Activated naive CD8-positive, alpha-beta T cell treated with anti-CD3 and anti-CD28 coated beads for 36 hours (primary cell): ENCODE results near the gene NDUFA3. TPM values are rescaled to one million over a fixed set of nuclear protein-coding genes. Genes with fewer than 3 reads are reported as not detected.
A peak's percentile ranks its signal among the peaks of the same experiment; 100 is the strongest.
"Not testable (repeated sequence)": the region's sequence is repeated elsewhere in the genome, so short reads cannot be mapped to it uniquely, and the experiment has no call there.

Experiments
- DNase-seq: peaks from one replicate; pipeline ENCODE4 v3.0.0; 2021
- H3K27ac Mint-ChIP-seq: one replicate; pipeline ENCODE4 v1.8.0; 2022; ENCODE audit warnings: mild to moderate bottlenecking, moderate library complexity, mixed read lengths
- H3K27me3 Mint-ChIP-seq: one replicate; pipeline ENCODE4 v1.8.0; 2022; ENCODE audit warnings: mild to moderate bottlenecking, mixed read lengths
- H3K36me3 Mint-ChIP-seq: one replicate; pipeline ENCODE4 v1.8.0; 2021; ENCODE audit warnings: mild to moderate bottlenecking, mixed read lengths
- H3K4me1 Mint-ChIP-seq: one replicate; pipeline ENCODE4 v1.8.0; 2021; ENCODE audit warnings: mixed read lengths
- H3K4me3 Mint-ChIP-seq: one replicate; pipeline ENCODE4 v1.8.0; 2022; ENCODE audit warnings: mild to moderate bottlenecking, moderate library complexity, mixed read lengths
- H3K9me3 Mint-ChIP-seq: one replicate; pipeline ENCODE4 v1.8.0; 2022; ENCODE audit warnings: mixed read lengths
- total RNA-seq, 2 experiments: library from RNA; stranded (reverse); gene quantifications; one replicate each; pipeline ENCODE4 v1.2.3, GENCODE V29; 2021

NDUFA3 gene
- total RNA-seq, 2 experiments from 2014 or later: 93.6 to 97.9 TPM

GRCh38 chr19:54099190-54099902 is 3.3 kb upstream of the NDUFA3 start:
- H3K36me3 Mint-ChIP-seq: no peaks in the 10 kb centered on the region
- H3K27ac Mint-ChIP-seq: no peak overlapping the region
- peaks cover 26% of the 10 kb centered on the region for H3K27me3 Mint-ChIP-seq
- H3K4me3 Mint-ChIP-seq: no peak overlapping the region
- H3K4me1 Mint-ChIP-seq: peaks cover 17% of the 10 kb centered on the region
- no peaks in the 10 kb centered on the region for H3K9me3 Mint-ChIP-seq
- no peak for DNase-seq

- Mint-ChIP-seq H3K4me1 (peaks cover 18% of the 10 kb centered on the region), H3K27me3 (peaks cover 20% of the 10 kb centered on the region)
- not testable (repeated sequence) for H3K4me3 Mint-ChIP-seq, DNase-seq, H3K36me3 Mint-ChIP-seq, H3K27ac Mint-ChIP-seq, H3K9me3 Mint-ChIP-seq
Measured at GRCh38 chr19:54099903-54100255, 2.8 kb upstream of the NDUFA3 start.

- peaks cover 14% of the 10 kb centered on the region for H3K27me3 Mint-ChIP-seq
- no peak within 1 kb of the TSS for H3K27ac Mint-ChIP-seq
Measured at GRCh38 chr19:54100561-54100960, 2.1 kb upstream of the NDUFA3 start, which contains the start of gene OSCAR. Gene OSCAR (minus strand): TSS chr19:54100803. CDS start chr19:54100792, 11 bp downstream.

GRCh38 chr19:54104998-54105715 is 2.5 kb downstream of the NDUFA3 start:
- H3K4me1 Mint-ChIP-seq: peaks cover 18% of the 10 kb centered on the region

More at GRCh38 chr19:54100561-54100960, 2.1 kb upstream of the NDUFA3 start, which contains the start of gene OSCAR:
- H3K36me3 Mint-ChIP-seq: peaks cover 2% of the 10 kb centered on the region
- no peaks in the 10 kb centered on the region for H3K9me3 Mint-ChIP-seq
- peak within 1 kb of the TSS; percentile 51 for H3K4me3 Mint-ChIP-seq
- DNase-seq: no peak
- H3K4me1 Mint-ChIP-seq: peaks cover 21% of the 10 kb centered on the region

GRCh38 chr19:54105796-54106195 is 3.1 kb downstream of the NDUFA3 start:
- Mint-ChIP-seq H3K27ac (no peak overlapping the region), H3K36me3 (peaks cover 18% of the 10 kb centered on the region), H3K4me1 (peaks cover 21% of the 10 kb centered on the region), H3K9me3 (no peaks in the 10 kb centered on the region), H3K27me3 (no peaks in the 10 kb centered on the region), H3K4me3 (peak overlapping the region; percentile 40)
- DNase-seq: no peak

More at GRCh38 chr19:54104998-54105715, 2.5 kb downstream of the NDUFA3 start:
- Mint-ChIP-seq H3K4me3 (peak overlapping the region; percentile 25), H3K36me3 (peaks cover 14% of the 10 kb centered on the region), H3K27me3 (no peaks in the 10 kb centered on the region), H3K27ac (no peak overlapping the region), H3K9me3 (no peaks in the 10 kb centered on the region)
- DNase-seq: no peak

GRCh38 chr19:54106716-54107115 is 4.1 kb downstream of the NDUFA3 start:
- H3K4me3 Mint-ChIP-seq: no peak overlapping the region
- no peaks in the 10 kb centered on the region for H3K9me3 Mint-ChIP-seq
- DNase-seq: no peak
- peaks cover 19% of the 10 kb centered on the region for H3K36me3 Mint-ChIP-seq
- no peak overlapping the region for H3K27ac Mint-ChIP-seq
- H3K27me3 Mint-ChIP-seq: no peaks in the 10 kb centered on the region
- H3K4me1 Mint-ChIP-seq: peaks cover 22% of the 10 kb centered on the region

GRCh38 chr19:54107876-54108490 is 5.3 kb downstream of the NDUFA3 start:
- no peaks in the 10 kb centered on the region for H3K9me3 Mint-ChIP-seq
- H3K4me1 Mint-ChIP-seq: peaks cover 20% of the 10 kb centered on the region
- DNase-seq: no peak
- H3K27ac Mint-ChIP-seq: no peak overlapping the region
- H3K27me3 Mint-ChIP-seq: no peaks in the 10 kb centered on the region
- no peak overlapping the region for H3K4me3 Mint-ChIP-seq
- peaks cover 25% of the 10 kb centered on the region for H3K36me3 Mint-ChIP-seq

GRCh38 chr19:54108496-54108895 is 5.8 kb downstream of the NDUFA3 start:
- peaks cover 29% of the 10 kb centered on the region for H3K36me3 Mint-ChIP-seq
- DNase-seq: no peak
- H3K4me1 Mint-ChIP-seq: peaks cover 21% of the 10 kb centered on the region
- no peaks in the 10 kb centered on the region for H3K27me3 Mint-ChIP-seq
- H3K9me3 Mint-ChIP-seq: no peaks in the 10 kb centered on the region
- no peak overlapping the region for H3K4me3 Mint-ChIP-seq
- H3K27ac Mint-ChIP-seq: no peak overlapping the region

- H3K4me1 Mint-ChIP-seq: peaks cover 22% of the 10 kb centered on the region
- H3K36me3 Mint-ChIP-seq: peaks cover 32% of the 10 kb centered on the region
- no peaks in the 10 kb centered on the region for H3K27me3 Mint-ChIP-seq
- no peak overlapping the region for H3K4me3 Mint-ChIP-seq
- H3K9me3 Mint-ChIP-seq: no peaks in the 10 kb centered on the region
- H3K27ac Mint-ChIP-seq: no peak overlapping the region
- DNase-seq: no peak
Measured at GRCh38 chr19:54109651-54110050, 7.0 kb downstream of the NDUFA3 start.

GRCh38 chr19:54114340-54115108 is 11.9 kb downstream of the NDUFA3 start:
- H3K4me1 Mint-ChIP-seq: peaks cover 27% of the 10 kb centered on the region
- peak; percentile 71 for DNase-seq
- H3K36me3 Mint-ChIP-seq: peaks cover 29% of the 10 kb centered on the region

GRCh38 chr19:54115109-54116063 is 12.7 kb downstream of the NDUFA3 start, which contains the start of the genes PRPF31 and TFPT:
Gene PRPF31 (plus strand): TSS chr19:54115754. CDS start chr19:54118279, 2,525 bp downstream.
Gene TFPT (minus strand): TSS chr19:54115657. CDS start chr19:54115269, 388 bp downstream.
- peak within 1 kb of the TSS; percentile 90 for H3K4me3 Mint-ChIP-seq
- peak within 1 kb of the TSS; percentile 96 for H3K27ac Mint-ChIP-seq
- DNase-seq: peak; percentile 91
- H3K27me3 Mint-ChIP-seq: no peaks in the 10 kb centered on the region
- H3K4me1 Mint-ChIP-seq: peaks cover 25% of the 10 kb centered on the region
- no peaks in the 10 kb centered on the region for H3K9me3 Mint-ChIP-seq
- peaks cover 34% of the 10 kb centered on the region for H3K36me3 Mint-ChIP-seq

More at GRCh38 chr19:54114340-54115108, 11.9 kb downstream of the NDUFA3 start:
- H3K27ac Mint-ChIP-seq: peak overlapping the region; percentile 96
- no peaks in the 10 kb centered on the region for H3K27me3 Mint-ChIP-seq
- H3K4me3 Mint-ChIP-seq: peak overlapping the region; percentile 90
- no peaks in the 10 kb centered on the region for H3K9me3 Mint-ChIP-seq

GRCh38 chr19:54121259-54121658 is 18.6 kb downstream of the NDUFA3 start:
- Mint-ChIP-seq H3K36me3 (peaks cover 26% of the 10 kb centered on the region), H3K27me3 (no peaks in the 10 kb centered on the region), H3K27ac (no peak overlapping the region), H3K4me3 (no peak overlapping the region), H3K9me3 (no peaks in the 10 kb centered on the region), H3K4me1 (peaks cover 7% of the 10 kb centered on the region)
- no peak for DNase-seq

- Mint-ChIP-seq H3K27ac (no peak overlapping the region), H3K4me3 (no peak overlapping the region), H3K36me3 (peaks cover 26% of the 10 kb centered on the region), H3K27me3 (no peaks in the 10 kb centered on the region), H3K4me1 (no peaks in the 10 kb centered on the region), H3K9me3 (no peaks in the 10 kb centered on the region)
- no peak for DNase-seq
Measured at GRCh38 chr19:54123682-54124081, 21.0 kb downstream of the NDUFA3 start.
